ENCODE results near the gene FAM107B.

FAM107B gene

GRCh38 chr10:14533295-14533694 is 241.4 kb downstream of the FAM107B start:
- no peak for DNase-seq (ENCODE audit: low spot score)

GRCh38 chr10:14532473-14533251 is 242.0 kb downstream of the FAM107B start:
- no peak for DNase-seq (ENCODE audit: low spot score)

GRCh38 chr10:14531974-14532373 is 242.7 kb downstream of the FAM107B start:
- DNase-seq (ENCODE audit: low spot score): no peak

GRCh38 chr10:14530465-14530864 is 244.2 kb downstream of the FAM107B start:
- no peak for DNase-seq (ENCODE audit: low spot score)

GRCh38 chr10:14529351-14529750 is 245.3 kb downstream of the FAM107B start:
- DNase-seq (ENCODE audit: low spot score): no peak

GRCh38 chr10:14528450-14528849 is 246.2 kb downstream of the FAM107B start:
- DNase-seq (ENCODE audit: low spot score): no peak

GRCh38 chr10:14527915-14528314 is 246.8 kb downstream of the FAM107B start:
- DNase-seq (ENCODE audit: low spot score): no peak

- no peak for DNase-seq (ENCODE audit: low spot score)
These were observed 247.4 kb downstream of the FAM107B start for GRCh38 chr10:14527134-14527844.

- no peak for DNase-seq (ENCODE audit: low spot score)
These were observed 248.4 kb downstream of the FAM107B start for GRCh38 chr10:14526326-14526725.

- DNase-seq (ENCODE audit: low spot score): no peak
These were observed 249.9 kb downstream of the FAM107B start for GRCh38 chr10:14524691-14525324.

GRCh38 chr10:14523286-14523685 is 251.4 kb downstream of the FAM107B start:
- no peak for DNase-seq (ENCODE audit: low spot score)

GRCh38 chr10:14519785-14520184 is 254.9 kb downstream of the FAM107B start:
- no peak for DNase-seq (ENCODE audit: low spot score)

GRCh38 chr10:14518149-14518548 is 256.5 kb downstream of the FAM107B start:
- DNase-seq (ENCODE audit: low spot score): no peak

- no peak for DNase-seq (ENCODE audit: low spot score)
These were observed 261.6 kb downstream of the FAM107B start for GRCh38 chr10:14513123-14513522.

GRCh38 chr10:14510346-14510745 is 264.4 kb downstream of the FAM107B start:
- DNase-seq (ENCODE audit: low spot score): no peak

GRCh38 chr10:14508725-14509124 is 266.0 kb downstream of the FAM107B start:
- DNase-seq (ENCODE audit: low spot score): no peak

- no peak for DNase-seq (ENCODE audit: low spot score)
These were observed 266.9 kb downstream of the FAM107B start for GRCh38 chr10:14507781-14508180.

- DNase-seq (ENCODE audit: low spot score): no peak
These were observed 267.5 kb downstream of the FAM107B start for GRCh38 chr10:14507176-14507575.

- DNase-seq (ENCODE audit: low spot score): no peak
These were observed 272.3 kb downstream of the FAM107B start for GRCh38 chr10:14502431-14502830.

GRCh38 chr10:14500172-14500765 is 274.4 kb downstream of the FAM107B start:
- DNase-seq (ENCODE audit: low spot score): no peak

- no peak for DNase-seq (ENCODE audit: low spot score)
These were observed 275.1 kb downstream of the FAM107B start for GRCh38 chr10:14499601-14499904.

- no peak for DNase-seq (ENCODE audit: low spot score)
These were observed 276.4 kb downstream of the FAM107B start for GRCh38 chr10:14498326-14498725.

- DNase-seq (ENCODE audit: low spot score): no peak
These were observed 282.9 kb downstream of the FAM107B start for GRCh38 chr10:14491811-14492210.
